WTC11 (cell line): ENCODE data around the gene ESR2. TPM values are rescaled to one million over a fixed set of nuclear protein-coding genes. Genes with fewer than 3 reads are reported as not detected.
A peak's percentile ranks its signal among the peaks of the same experiment; 100 is the strongest.

ENCODE experiments used
- ATAC-seq: fragments of 200-7000 bp; cut with Tn5 transposase; 2 replicates; pipeline ENCODE4 v1.10.0; 2021; ENCODE audit warnings: mild to moderate bottlenecking, moderate library complexity
- CTCF ChIA-PET: fragments of 300-600 bp; sonication (Branson Sonifier 250); formaldehyde crosslinking; loops from one replicate; lab custom pipeline; 2021; ENCODE audit warnings: antibody characterized with exemption; lab: Charles Lee
- POLR2A ChIA-PET: fragments of 350-600 bp; sonication (Branson Sonifier 250); formaldehyde crosslinking; loops from one replicate; lab custom pipeline; 2021; ENCODE audit warnings: antibody characterized with exemption; lab: Charles Lee
- DNase-seq: peaks from one replicate; pipeline ENCODE4 v3.0.0; 2021; ENCODE audit warnings: low spot score
- H3K27ac Mint-ChIP-seq: 2 replicates; pipeline ENCODE4 v1.8.0; 2021; ENCODE audit warnings: mixed read lengths
- H3K27me3 Mint-ChIP-seq: 2 replicates; pipeline ENCODE4 v1.8.0; 2021; ENCODE audit warnings: low read depth, mild to moderate bottlenecking, moderate library complexity, mixed read lengths
- H3K36me3 Mint-ChIP-seq: 2 replicates; pipeline ENCODE4 v1.8.0; 2021; ENCODE audit warnings: mixed read lengths
- H3K4me1 Mint-ChIP-seq: 2 replicates; pipeline ENCODE4 v1.8.0; 2022; ENCODE audit warnings: mixed read lengths
- H3K4me3 Mint-ChIP-seq: 2 replicates; pipeline ENCODE4 v1.8.0; 2021; ENCODE audit warnings: mild to moderate bottlenecking, moderate library complexity, mixed read lengths
- H3K9me3 Mint-ChIP-seq: 2 replicates; pipeline ENCODE4 v1.8.0; 2021; ENCODE audit warnings: mixed read lengths
- ATF1 ChIP-seq: sonication (generic); formaldehyde crosslinking; IDR thresholded peaks from 2 replicates; pipeline ENCODE4 v1.8.1; 2023; ENCODE audit warnings: mild to moderate bottlenecking, moderate library complexity, missing genetic modification reagents
- CBFB ChIP-seq: sonication (generic); formaldehyde crosslinking; IDR thresholded peaks from 2 replicates; pipeline ENCODE4 v1.8.1; 2022; ENCODE audit warnings: mild to moderate bottlenecking, low read depth, missing genetic modification reagents
- EMX1 ChIP-seq: fragments of 250-450 bp; sonication (Bioruptor Pico); IDR thresholded peaks from 2 replicates; pipeline ENCODE4 v1.8.0; 2021; ENCODE audit warnings: mild to moderate bottlenecking
- ESRRA ChIP-seq: sonication (generic); formaldehyde crosslinking; IDR thresholded peaks from 2 replicates; pipeline ENCODE4 v1.8.1; 2022; ENCODE audit warnings: mild to moderate bottlenecking, missing genetic modification reagents, borderline replicate concordance
- FOXP1 ChIP-seq: sonication (generic); formaldehyde crosslinking; IDR thresholded peaks from 2 replicates; pipeline ENCODE4 v1.8.0; 2022; ENCODE audit warnings: missing genetic modification reagents, mild to moderate bottlenecking, moderate library complexity, borderline replicate concordance
- IRF2 ChIP-seq: sonication (generic); formaldehyde crosslinking; IDR thresholded peaks from 2 replicates; pipeline ENCODE4 v1.8.0; 2022; ENCODE audit warnings: low read depth, missing genetic modification reagents, borderline replicate concordance
- JUN ChIP-seq: sonication (generic); formaldehyde crosslinking; IDR thresholded peaks from 2 replicates; pipeline ENCODE4 v1.8.0; 2023; ENCODE audit warnings: mild to moderate bottlenecking, missing genetic modification reagents
- KAT7 ChIP-seq: sonication (generic); formaldehyde crosslinking; IDR thresholded peaks from 2 replicates; pipeline ENCODE4 v1.8.1; 2023; ENCODE audit warnings: missing genetic modification reagents, mild to moderate bottlenecking, borderline replicate concordance
- NFATC4 ChIP-seq: fragments of 250-450 bp; sonication (Bioruptor Pico); IDR thresholded peaks from 2 replicates; pipeline ENCODE4 v1.9.0; 2021; ENCODE audit warnings: mild to moderate bottlenecking
- NFE2L1 ChIP-seq: sonication (generic); formaldehyde crosslinking; IDR thresholded peaks from 2 replicates; pipeline ENCODE4 v1.8.1; 2023; ENCODE audit warnings: missing genetic modification reagents
- OVOL2 ChIP-seq: fragments of 250-450 bp; sonication (Bioruptor Pico); IDR thresholded peaks from 2 replicates; pipeline ENCODE4 v1.9.0; 2021; ENCODE audit warnings: mild to moderate bottlenecking, borderline replicate concordance
- PRRX2 ChIP-seq: fragments of 250-450 bp; sonication (Bioruptor Pico); IDR thresholded peaks from 2 replicates; pipeline ENCODE4 v1.8.0; 2021; ENCODE audit warnings: mild to moderate bottlenecking
- STAT6 ChIP-seq: sonication (generic); formaldehyde crosslinking; conservative IDR thresholded peaks from 2 replicates; pipeline ENCODE4 v1.8.1; 2023; ENCODE audit warnings: mild to moderate bottlenecking, low read depth, missing genetic modification reagents, moderate library complexity
- TP53 ChIP-seq: sonication (generic); formaldehyde crosslinking; IDR thresholded peaks from 2 replicates; pipeline ENCODE4 v1.8.1; 2023; ENCODE audit warnings: mild to moderate bottlenecking, missing genetic modification reagents
- ZNF121 ChIP-seq: sonication (generic); formaldehyde crosslinking; IDR thresholded peaks from 2 replicates; pipeline ENCODE4 v1.8.0; 2023; ENCODE audit warnings: missing genetic modification reagents
- ZNF219 ChIP-seq: sonication (generic); formaldehyde crosslinking; IDR thresholded peaks from 2 replicates; pipeline ENCODE4 v1.8.0; 2023; ENCODE audit warnings: missing genetic modification reagents, mild to moderate bottlenecking, borderline replicate concordance
- ZNF232 ChIP-seq: sonication (generic); formaldehyde crosslinking; IDR thresholded peaks from 2 replicates; pipeline ENCODE4 v1.8.0; 2022; ENCODE audit warnings: mild to moderate bottlenecking, missing genetic modification reagents
- ZNF317 ChIP-seq: sonication (generic); formaldehyde crosslinking; IDR thresholded peaks from 2 replicates; pipeline ENCODE4 v1.8.1; 2023; ENCODE audit warnings: low read depth, mild to moderate bottlenecking, moderate library complexity, missing genetic modification reagents, borderline replicate concordance
- ZNF416 ChIP-seq: fragments of 250-450 bp; sonication (Bioruptor Pico); IDR thresholded peaks from 2 replicates; pipeline ENCODE4 v1.9.0; 2021; ENCODE audit warnings: mild to moderate bottlenecking, inconsistent platforms
- ZNF425 ChIP-seq: fragments of 250-450 bp; sonication (Bioruptor Pico); conservative IDR thresholded peaks from 2 replicates; pipeline ENCODE4 v1.9.0; 2021; ENCODE audit warnings: mild to moderate bottlenecking
- total RNA-seq: library from RNA; stranded (reverse); gene quantifications from 3 replicates; pipeline ENCODE4 v1.2.3, GENCODE V29; 2021
- TF ChIP-seq, protein P1 (sequence below): sonication (generic); formaldehyde crosslinking; IDR thresholded peaks from 2 replicates; pipeline ENCODE4 v1.8.0; 2022; ENCODE audit warnings: mild to moderate bottlenecking, missing genetic modification reagents
- TF ChIP-seq, protein P2 (sequence below): fragments of 200-600 bp; IDR thresholded peaks from 2 replicates; pipeline ENCODE4 v1.8.0; 2022; ENCODE audit warnings: antibody characterized with exemption
- TF ChIP-seq, protein P3 (sequence below): sonication (generic); formaldehyde crosslinking; IDR thresholded peaks from 2 replicates; pipeline ENCODE4 v1.8.0; 2022; ENCODE audit warnings: mild to moderate bottlenecking, missing genetic modification reagents
- TF ChIP-seq, protein P4 (sequence below): sonication (generic); formaldehyde crosslinking; IDR thresholded peaks from 2 replicates; pipeline ENCODE4 v1.8.1; 2023; ENCODE audit warnings: mild to moderate bottlenecking, missing genetic modification reagents, moderate library complexity
- TF ChIP-seq, protein P5 (sequence below): sonication (generic); formaldehyde crosslinking; IDR thresholded peaks from 2 replicates; pipeline ENCODE4 v1.8.1; 2023; ENCODE audit warnings: mild to moderate bottlenecking, missing genetic modification reagents, moderate library complexity

The ESR2 gene
- total RNA-seq, 1 experiment from 2014 or later: 0.50 TPM

DNA sequence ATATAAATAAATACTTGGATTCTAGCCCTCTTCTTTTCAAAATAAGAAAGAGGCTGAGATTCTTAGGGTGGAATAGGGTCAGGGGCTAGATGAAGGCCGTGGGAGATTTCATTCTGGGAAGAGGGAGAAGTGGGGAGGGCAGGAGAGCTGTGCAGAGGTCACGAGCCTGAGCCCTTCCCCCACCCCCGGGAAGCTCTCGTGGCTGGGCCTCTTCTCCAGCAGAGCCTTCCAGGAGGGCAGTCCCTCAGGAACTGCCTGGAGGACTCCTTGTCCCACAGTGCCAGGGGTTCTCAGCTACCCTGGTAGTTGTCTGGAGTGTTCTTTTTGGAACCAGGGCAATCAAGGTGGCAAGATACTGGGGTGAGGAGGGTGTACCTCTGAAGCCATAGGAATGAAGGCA lies 94.0 kb downstream of the ESR2 start (continued):
- TF ChIP-seq, protein P1, sequence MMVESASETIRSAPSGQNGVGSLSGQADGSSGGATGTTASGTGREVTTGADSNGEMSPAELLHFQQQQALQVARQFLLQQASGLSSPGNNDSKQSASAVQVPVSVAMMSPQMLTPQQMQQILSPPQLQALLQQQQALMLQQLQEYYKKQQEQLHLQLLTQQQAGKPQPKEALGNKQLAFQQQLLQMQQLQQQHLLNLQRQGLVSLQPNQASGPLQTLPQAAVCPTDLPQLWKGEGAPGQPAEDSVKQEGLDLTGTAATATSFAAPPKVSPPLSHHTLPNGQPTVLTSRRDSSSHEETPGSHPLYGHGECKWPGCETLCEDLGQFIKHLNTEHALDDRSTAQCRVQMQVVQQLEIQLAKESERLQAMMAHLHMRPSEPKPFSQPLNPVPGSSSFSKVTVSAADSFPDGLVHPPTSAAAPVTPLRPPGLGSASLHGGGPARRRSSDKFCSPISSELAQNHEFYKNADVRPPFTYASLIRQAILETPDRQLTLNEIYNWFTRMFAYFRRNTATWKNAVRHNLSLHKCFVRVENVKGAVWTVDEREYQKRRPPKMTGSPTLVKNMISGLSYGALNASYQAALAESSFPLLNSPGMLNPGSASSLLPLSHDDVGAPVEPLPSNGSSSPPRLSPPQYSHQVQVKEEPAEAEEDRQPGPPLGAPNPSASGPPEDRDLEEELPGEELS (CRISPR knock-in tag): no peak
- TF ChIP-seq NFE2L1 (CRISPR knock-in tag) (no peak), ESRRA (CRISPR knock-in tag) (no peak), TP53 (CRISPR knock-in tag) (no peak), IRF2 (CRISPR knock-in tag) (no peak), ZNF121 (no peak), JUN (CRISPR knock-in tag) (no peak), KAT7 (CRISPR knock-in tag) (no peak), EMX1 (CRISPR knock-in tag) (no peak), NFATC4 (no peak)
- TF ChIP-seq, protein P2, sequence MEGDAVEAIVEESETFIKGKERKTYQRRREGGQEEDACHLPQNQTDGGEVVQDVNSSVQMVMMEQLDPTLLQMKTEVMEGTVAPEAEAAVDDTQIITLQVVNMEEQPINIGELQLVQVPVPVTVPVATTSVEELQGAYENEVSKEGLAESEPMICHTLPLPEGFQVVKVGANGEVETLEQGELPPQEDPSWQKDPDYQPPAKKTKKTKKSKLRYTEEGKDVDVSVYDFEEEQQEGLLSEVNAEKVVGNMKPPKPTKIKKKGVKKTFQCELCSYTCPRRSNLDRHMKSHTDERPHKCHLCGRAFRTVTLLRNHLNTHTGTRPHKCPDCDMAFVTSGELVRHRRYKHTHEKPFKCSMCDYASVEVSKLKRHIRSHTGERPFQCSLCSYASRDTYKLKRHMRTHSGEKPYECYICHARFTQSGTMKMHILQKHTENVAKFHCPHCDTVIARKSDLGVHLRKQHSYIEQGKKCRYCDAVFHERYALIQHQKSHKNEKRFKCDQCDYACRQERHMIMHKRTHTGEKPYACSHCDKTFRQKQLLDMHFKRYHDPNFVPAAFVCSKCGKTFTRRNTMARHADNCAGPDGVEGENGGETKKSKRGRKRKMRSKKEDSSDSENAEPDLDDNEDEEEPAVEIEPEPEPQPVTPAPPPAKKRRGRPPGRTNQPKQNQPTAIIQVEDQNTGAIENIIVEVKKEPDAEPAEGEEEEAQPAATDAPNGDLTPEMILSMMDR: no peak

DNA sequence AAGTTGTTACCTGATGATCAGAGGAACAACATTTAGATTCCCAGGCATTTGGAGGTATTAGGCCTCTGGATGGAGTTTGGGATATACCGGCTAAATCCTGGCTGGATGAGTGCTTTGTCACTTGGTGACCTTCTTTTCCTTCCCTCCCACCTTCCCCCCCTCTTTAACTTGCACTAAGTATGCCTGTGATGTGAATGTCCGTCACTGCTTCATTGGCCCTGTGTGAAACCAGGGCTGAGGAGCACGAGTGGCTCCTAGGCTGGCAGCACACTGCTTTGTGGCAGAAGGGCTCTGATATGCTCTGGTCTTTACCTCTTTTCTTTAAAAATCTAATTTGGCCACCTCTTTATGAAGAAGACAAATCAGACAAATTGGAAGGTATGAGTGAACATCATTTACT lies 95.7 kb downstream of the ESR2 start:
- CTCF ChIA-PET: no interaction called here
- ATAC-seq (no peak), DNase-seq (no peak)
- H3K27me3 Mint-ChIP-seq: no peaks in the 10 kb centered on the region
- no peaks in the 10 kb centered on the region for H3K9me3 Mint-ChIP-seq
- H3K36me3 Mint-ChIP-seq: peaks cover 7% of the 10 kb centered on the region; the same call in 1 of the 2 replicates
- POLR2A ChIA-PET: interaction anchor here (0.5 kb wide), 1 partner anchor 48 kb away, joined by 8 read pairs; no protein-coding TSS in a partner anchor
- H3K27ac Mint-ChIP-seq: peak overlapping the region; percentile 69; the same call in 1 of the 2 replicates
- TF ChIP-seq ZNF317 (CRISPR knock-in tag): no peak
- no peak for TF ChIP-seq ZNF425 (CRISPR knock-in tag)
- TF ChIP-seq FOXP1 (CRISPR knock-in tag): no peak
- no peak overlapping the region for H3K4me3 Mint-ChIP-seq
- peaks cover 76% of the 10 kb centered on the region for H3K4me1 Mint-ChIP-seq

DNA sequence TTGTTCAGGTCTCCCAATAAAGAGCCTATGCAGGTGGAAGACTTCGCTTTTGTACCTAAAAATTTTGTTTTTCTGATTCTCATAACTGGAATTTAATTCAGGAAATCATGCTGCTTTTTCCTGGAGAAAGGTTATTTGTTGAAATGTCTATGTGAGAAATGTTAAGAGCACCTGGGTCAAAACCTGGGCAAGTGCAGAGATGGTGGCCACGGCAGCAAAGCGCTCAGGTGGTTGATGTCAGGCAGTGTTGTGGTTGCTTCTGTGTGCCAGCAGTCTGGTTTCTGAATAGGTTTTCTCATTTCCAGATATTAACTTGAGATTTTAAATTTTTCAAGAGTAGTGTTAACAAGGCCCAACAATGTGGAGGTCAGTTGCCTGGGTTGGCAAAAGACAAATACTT lies 96.2 kb downstream of the ESR2 start:
- Mint-ChIP-seq H3K4me3 (no peak overlapping the region), H3K9me3 (no peaks in the 10 kb centered on the region), H3K4me1 (peaks cover 81% of the 10 kb centered on the region), H3K27ac (no peak overlapping the region), H3K36me3 (peaks cover 6% of the 10 kb centered on the region), H3K27me3 (no peaks in the 10 kb centered on the region)
- DNase-seq (no peak), ATAC-seq (no peak)
- POLR2A ChIA-PET: no interaction called here
- CTCF ChIA-PET: no interaction called here
- TF ChIP-seq, protein P3, sequence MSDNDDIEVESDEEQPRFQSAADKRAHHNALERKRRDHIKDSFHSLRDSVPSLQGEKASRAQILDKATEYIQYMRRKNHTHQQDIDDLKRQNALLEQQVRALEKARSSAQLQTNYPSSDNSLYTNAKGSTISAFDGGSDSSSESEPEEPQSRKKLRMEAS: no peak
- TF ChIP-seq ZNF232: no peak
- TF ChIP-seq PRRX2 (CRISPR knock-in tag): no peak
- no peak for TF ChIP-seq CBFB
- TF ChIP-seq, protein P4, sequence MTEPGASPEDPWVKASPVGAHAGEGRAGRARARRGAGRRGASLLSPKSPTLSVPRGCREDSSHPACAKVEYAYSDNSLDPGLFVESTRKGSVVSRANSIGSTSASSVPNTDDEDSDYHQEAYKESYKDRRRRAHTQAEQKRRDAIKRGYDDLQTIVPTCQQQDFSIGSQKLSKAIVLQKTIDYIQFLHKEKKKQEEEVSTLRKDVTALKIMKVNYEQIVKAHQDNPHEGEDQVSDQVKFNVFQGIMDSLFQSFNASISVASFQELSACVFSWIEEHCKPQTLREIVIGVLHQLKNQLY (CRISPR knock-in tag): no peak
- TF ChIP-seq NFE2L1 (CRISPR knock-in tag): no peak
- TF ChIP-seq ZNF219: no peak
- TF ChIP-seq OVOL2: no peak
- TF ChIP-seq ZNF416: no peak
- TF ChIP-seq FOXP1 (CRISPR knock-in tag): no peak
- TF ChIP-seq, protein P5, sequence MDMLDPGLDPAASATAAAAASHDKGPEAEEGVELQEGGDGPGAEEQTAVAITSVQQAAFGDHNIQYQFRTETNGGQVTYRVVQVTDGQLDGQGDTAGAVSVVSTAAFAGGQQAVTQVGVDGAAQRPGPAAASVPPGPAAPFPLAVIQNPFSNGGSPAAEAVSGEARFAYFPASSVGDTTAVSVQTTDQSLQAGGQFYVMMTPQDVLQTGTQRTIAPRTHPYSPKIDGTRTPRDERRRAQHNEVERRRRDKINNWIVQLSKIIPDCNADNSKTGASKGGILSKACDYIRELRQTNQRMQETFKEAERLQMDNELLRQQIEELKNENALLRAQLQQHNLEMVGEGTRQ: no peak
- TF ChIP-seq ATF1: no peak
- TF ChIP-seq TP53 (CRISPR knock-in tag): no peak
- TF ChIP-seq STAT6 (CRISPR knock-in tag): no peak
